HuH-7.5 (cell line): ENCODE results near the gene CACTIN.
"Not testable (repeated sequence)": the region's sequence is repeated elsewhere in the genome, so short reads cannot be mapped to it uniquely, and the experiment has no call there.

Source experiments
- DNase-seq: peaks from one replicate; pipeline ENCODE4 v3.0.0; 2011; ENCODE audit warnings: low spot score

The CACTIN gene

GRCh38 chr19:3626473-3627350 is at the start of gene CACTIN:
CACTIN (minus strand) TSS chr19:3626790; CDS start chr19:3626762, 28 bp downstream.
- DNase-seq = peak; percentile 100

- DNase-seq = no peak
Measured at GRCh38 chr19:3674784-3675543, 48.4 kb upstream of the CACTIN start.

GRCh38 chr19:3673506-3674439 is 47.2 kb upstream of the CACTIN start:
- DNase-seq = no peak

GRCh38 chr19:3672993-3673392 is 46.4 kb upstream of the CACTIN start:
- DNase-seq = no peak

- DNase-seq = no peak
Measured at GRCh38 chr19:3672575-3672948, 46.0 kb upstream of the CACTIN start.

- DNase-seq = no peak
Measured at GRCh38 chr19:3671680-3672574, 45.3 kb upstream of the CACTIN start.

GRCh38 chr19:3670796-3671679 is 44.4 kb upstream of the CACTIN start:
- DNase-seq = no peak

- DNase-seq = no peak
Measured at GRCh38 chr19:3669947-3670795, 43.6 kb upstream of the CACTIN start.

GRCh38 chr19:3669082-3669946 is 42.7 kb upstream of the CACTIN start:
- DNase-seq = no peak

GRCh38 chr19:3668331-3669081 is 41.9 kb upstream of the CACTIN start:
- DNase-seq = no peak

GRCh38 chr19:3667766-3668165 is 41.2 kb upstream of the CACTIN start:
- no peak for DNase-seq

GRCh38 chr19:3667037-3667638 is 40.5 kb upstream of the CACTIN start:
- no peak for DNase-seq

GRCh38 chr19:3666545-3666856 is 39.9 kb upstream of the CACTIN start:
- not testable (repeated sequence) for DNase-seq

GRCh38 chr19:3665681-3666544 is 39.3 kb upstream of the CACTIN start:
- peak; percentile 96 for DNase-seq

- DNase-seq = no peak
Measured at GRCh38 chr19:3664879-3665642, 38.5 kb upstream of the CACTIN start.
